HG02642 (cell line): ENCODE measurements around the gene SINHCAF.

Experiments used
- ATAC-seq: cut with Tn5 transposase; IDR thresholded peaks from one replicate; pipeline ENCODE4 v1.9.1; 2021; ENCODE audit warnings: mild to moderate bottlenecking; ENCODE audit not compliant: unreplicated experiment, poor library complexity

The SINHCAF gene

DNA sequence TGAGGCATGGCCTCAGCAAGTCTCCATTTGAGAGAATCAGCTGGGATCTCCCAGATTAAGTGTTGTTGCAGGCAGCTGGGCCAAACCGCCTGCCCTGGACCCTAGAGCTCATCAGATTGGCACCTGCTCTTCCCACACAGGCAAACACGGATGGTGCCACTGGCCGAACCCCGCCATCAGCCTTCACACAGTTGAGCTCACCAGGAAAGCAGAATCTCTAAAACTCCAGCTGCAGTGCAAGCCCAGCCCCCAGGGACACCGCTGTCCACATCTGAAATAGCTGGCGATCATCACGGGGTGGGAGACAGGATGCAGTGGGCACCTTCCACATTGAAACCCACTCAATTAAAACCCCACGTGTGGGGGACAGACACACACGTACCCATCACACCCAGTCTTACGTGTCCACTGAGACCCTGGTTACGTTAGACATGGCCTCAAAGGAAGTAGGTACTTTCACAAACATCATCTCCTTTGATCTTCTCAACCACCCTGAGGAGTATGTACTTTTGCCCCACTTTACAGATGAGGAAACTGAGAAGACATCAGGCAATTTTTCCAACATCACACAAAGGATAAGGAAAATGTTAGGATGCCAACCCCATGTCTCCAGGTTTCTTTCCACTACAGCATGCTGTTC, 88.8 kb downstream of the SINHCAF start:
- no peak for ATAC-seq

DNA sequence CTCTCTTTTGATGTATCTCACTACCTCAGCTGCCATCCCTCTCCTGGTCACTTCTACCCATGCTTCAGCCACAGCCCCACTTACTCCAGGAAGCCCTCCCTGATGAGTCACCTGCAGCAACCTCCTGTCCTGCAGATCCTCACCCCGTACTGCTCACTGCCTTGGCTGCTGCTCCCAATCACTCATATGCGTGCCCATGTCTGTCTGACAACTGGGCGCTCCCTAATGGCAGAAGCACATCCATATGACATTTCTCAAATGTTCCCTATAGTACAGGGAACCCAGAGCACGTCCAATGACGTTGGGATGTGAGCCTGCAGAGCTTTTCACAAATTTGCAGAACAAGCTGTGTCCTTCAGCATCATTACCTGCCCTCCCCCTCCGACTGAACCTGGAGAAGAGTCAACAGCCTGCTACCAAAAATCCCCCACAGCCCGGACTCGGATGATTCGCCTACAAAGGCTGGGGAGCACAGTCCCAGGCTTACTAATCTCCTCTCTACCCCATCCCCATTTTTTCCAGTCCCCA, 90.0 kb downstream of the SINHCAF start:
- no peak for ATAC-seq

DNA sequence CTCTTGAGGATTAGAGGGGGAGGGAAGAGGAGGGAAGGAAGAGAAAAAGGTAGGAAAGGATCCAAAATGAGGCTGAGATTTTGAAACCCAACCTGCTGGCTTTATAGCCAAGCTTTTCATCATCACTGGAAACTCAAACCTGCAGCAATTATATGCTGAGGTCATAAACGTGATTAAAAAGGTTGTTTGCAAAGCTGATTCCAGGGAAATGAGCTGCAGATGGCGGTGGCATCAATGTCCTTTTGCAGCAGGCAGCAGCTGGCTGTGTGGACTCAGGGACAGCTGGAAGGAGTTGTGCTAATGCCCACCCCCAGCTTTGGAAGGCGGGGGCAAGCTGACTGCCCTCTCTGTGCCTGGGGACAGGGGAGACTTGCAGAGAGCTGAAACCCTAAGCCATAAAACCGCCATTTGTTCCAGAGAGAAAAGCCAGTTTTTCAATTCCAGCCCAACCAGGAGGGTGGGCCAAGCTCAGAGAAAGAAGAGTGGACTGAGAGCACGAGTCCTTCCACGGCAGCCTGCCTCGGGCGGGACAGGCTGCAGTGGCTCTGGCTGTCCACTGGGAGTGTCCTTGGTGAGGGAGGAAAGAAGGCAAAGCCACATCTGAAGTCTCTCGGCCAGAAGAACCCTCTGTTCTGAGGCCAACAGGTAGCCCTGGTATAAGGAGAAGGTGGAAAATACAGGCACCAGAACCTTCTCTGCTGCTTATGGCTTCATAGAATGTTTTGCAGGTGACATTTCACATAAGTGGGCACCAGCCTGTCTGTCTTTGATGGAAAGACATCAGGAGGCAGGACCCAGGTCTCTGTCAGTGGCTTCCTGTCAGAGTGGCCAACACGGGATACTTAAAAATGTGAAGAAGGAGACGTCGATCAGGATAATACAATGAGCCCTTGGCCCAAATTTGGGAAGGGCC, 90.7 kb downstream of the SINHCAF start:
- ATAC-seq, result no peak

DNA sequence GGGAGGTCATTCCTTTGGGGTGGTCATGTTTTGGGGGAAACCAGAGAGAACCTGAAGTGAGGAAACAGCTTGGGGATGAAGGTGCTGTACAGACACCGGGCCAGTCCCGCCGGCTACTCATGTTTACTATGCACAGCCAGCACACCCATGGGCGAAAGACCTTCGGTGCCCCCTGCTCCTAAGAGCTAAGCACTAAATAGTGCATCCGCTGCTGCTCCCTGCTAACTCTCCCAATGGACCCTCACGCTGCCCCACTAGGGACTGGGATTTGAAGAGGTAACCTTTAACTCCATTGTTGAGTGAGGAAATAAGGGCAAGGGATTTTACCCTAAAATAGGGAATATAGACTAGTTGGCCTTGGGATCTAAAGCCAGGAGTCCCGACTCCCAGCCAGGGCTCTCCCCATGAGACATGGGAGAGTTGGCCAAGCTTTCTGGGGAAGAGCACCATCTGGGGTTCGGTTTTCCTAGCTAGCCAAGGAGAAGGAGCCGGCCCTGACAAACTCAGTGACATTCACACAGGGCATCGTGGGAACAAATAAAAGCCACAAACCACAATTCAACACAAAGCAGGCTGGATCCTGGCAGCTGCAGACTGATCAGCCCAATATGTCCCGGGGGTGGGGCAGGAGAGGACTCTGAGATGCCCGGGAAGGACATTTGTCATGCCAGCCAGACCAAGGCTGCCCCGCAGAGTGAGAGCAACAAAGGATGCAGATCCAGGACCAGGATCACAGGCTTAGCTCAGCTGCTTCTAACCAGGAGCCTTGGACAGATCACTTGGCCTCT, 91.7 kb downstream of the SINHCAF start:
- ATAC-seq, result no peak

DNA sequence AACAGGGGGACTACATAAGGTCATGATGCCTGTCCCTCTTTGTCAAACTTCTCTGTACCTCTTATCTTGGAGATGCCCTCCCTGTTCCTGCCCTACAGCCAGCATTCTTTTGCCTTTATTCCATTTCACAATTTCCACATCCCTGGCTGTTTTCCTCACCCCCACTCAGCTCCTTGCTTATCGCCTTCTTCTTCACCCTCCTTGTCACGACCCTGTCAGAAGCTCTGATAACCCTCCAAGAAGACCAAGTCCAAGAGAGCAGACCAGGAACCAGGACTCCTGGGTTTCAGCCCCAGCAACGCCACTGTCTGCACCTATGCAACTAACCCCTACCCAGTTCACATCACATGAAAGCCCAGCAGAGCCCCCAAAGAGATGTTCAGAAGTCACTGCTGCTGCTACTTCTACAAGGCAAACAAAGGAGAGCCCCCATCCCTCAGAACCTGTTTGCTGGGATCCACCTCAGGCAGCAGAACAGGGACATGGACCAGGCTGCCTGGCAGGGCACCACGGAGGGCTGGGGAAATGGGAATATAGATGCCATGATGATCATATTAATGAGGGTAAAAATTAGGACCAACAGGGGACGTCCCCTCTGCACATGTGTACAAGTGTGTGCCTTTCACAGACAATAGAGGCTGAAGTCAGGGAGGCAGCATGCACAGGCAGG, 92.8 kb downstream of the SINHCAF start:
- no peak for ATAC-seq

DNA sequence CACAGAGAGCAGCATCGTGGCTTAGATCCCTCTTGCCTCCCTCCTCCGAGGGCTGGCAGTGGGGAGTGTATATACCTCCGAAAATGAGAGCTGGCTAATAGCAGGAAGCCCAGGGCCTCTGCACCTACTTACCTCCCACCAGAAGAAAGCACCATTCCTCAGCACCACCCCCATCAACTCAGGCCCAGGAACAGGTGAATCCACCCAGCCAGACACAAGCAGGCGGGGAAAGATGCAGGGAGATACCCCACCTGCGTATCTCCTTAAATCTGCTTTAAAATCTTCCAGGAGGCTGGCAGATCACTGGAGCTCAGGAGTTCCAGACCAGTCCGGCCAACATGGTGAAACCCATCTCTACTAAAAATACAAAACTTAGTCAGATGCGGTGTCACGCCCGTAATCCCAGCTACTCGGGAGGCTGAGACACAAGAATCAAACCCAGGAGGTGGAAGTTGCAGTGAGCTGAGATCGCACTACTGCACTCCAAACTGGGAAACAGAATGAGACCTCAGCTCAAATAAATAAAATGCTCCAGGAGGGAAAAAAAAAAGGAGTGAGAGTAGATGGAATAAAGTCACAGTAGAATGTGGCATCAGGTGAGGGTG, 93.5 kb downstream of the SINHCAF start:
- ATAC-seq, result no peak

DNA sequence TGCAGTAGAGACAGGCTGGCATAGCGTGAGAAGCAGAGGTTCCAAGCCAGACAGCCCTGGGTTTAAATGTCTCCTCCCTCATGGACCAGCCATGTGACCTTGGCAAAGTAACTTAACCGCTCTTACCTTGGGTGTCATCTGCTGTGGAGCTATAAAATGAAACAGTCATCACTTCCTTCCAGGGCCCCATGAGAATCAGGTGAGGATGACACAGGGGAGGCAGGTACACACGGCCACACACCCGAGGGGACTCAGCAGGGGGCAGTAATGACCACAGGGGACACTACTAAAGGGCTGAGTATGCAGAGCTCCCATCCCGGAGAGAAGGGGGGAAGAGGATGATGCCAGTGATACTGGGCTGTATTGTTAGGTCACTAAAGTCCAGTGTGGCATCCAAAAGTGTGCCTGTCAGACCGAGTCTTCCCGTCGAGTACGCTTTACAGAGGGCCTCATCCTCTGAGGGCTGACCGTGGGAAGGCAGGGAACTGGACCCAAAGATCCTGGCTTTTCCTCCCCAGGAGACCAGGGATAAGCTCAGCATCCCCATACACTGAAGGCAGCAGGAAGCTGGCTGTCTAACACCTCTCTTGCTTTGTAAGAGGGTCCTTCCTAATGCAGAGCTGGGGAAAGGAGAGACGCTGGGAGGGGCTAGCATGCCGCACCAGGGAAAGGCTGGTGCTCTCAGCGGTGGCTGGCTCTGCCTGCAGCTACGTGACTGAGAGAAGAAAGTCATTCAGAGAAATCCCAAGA, 94.2 kb downstream of the SINHCAF start:
- ATAC-seq, result no peak
